ENCODE measurements around the gene LGMN.

LGMN gene

GRCh38 chr14:92695562-92695961 lies 52.9 kb downstream of the LGMN start:
- Histone ChIP-seq H3K27ac (no peak overlapping the region), H3K4me3 (no peak overlapping the region)
- no peak for DNase-seq (ENCODE audit: low spot score)
- TF ChIP-seq, protein P1, sequence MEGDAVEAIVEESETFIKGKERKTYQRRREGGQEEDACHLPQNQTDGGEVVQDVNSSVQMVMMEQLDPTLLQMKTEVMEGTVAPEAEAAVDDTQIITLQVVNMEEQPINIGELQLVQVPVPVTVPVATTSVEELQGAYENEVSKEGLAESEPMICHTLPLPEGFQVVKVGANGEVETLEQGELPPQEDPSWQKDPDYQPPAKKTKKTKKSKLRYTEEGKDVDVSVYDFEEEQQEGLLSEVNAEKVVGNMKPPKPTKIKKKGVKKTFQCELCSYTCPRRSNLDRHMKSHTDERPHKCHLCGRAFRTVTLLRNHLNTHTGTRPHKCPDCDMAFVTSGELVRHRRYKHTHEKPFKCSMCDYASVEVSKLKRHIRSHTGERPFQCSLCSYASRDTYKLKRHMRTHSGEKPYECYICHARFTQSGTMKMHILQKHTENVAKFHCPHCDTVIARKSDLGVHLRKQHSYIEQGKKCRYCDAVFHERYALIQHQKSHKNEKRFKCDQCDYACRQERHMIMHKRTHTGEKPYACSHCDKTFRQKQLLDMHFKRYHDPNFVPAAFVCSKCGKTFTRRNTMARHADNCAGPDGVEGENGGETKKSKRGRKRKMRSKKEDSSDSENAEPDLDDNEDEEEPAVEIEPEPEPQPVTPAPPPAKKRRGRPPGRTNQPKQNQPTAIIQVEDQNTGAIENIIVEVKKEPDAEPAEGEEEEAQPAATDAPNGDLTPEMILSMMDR (IDR thresholded peaks at IDR 0.05), result no peak

DNA sequence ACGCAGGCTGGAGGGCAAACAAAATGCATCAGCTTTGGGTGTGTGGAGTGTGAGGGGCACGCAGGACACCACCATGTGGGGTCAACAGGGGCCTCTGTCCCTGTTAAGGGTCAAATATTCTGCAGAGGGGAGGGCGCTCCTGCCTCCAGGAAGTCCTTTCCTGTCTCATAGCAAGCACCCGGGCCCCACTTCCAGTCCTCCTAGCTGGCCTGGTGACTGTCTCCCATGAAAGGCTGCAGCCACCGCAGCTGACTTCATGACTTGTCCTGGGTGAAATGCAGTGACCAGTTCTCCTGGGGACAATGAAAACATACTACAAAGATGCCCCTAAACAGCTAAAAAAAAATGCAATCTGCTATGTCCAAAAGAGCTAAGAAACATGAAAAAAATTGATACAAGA lies 53.6 kb downstream of the LGMN start:
- TF ChIP-seq, protein P1 (IDR thresholded peaks at IDR 0.05), result no peak
- no peak overlapping the region for H3K4me3 ChIP-seq
- H3K27ac ChIP-seq, result no peak overlapping the region
- DNase-seq (ENCODE audit: low spot score), result no peak

- TF ChIP-seq, protein P1 (IDR thresholded peaks at IDR 0.05), result no peak
- no peak overlapping the region for H3K4me3 ChIP-seq
- DNase-seq (ENCODE audit: low spot score), result no peak
- H3K27ac ChIP-seq, result no peak overlapping the region
These were observed 54.2 kb downstream of the LGMN start for GRCh38 chr14:92693998-92694795.

- H3K4me3 ChIP-seq, result no peak overlapping the region
- no peak for DNase-seq (ENCODE audit: low spot score)
- TF ChIP-seq, protein P1 (IDR thresholded peaks at IDR 0.05), result no peak
- H3K27ac ChIP-seq, result peak overlapping the region; percentile 7 to 71
These were observed 55.6 kb downstream of the LGMN start for GRCh38 chr14:92692822-92693226.

DNA sequence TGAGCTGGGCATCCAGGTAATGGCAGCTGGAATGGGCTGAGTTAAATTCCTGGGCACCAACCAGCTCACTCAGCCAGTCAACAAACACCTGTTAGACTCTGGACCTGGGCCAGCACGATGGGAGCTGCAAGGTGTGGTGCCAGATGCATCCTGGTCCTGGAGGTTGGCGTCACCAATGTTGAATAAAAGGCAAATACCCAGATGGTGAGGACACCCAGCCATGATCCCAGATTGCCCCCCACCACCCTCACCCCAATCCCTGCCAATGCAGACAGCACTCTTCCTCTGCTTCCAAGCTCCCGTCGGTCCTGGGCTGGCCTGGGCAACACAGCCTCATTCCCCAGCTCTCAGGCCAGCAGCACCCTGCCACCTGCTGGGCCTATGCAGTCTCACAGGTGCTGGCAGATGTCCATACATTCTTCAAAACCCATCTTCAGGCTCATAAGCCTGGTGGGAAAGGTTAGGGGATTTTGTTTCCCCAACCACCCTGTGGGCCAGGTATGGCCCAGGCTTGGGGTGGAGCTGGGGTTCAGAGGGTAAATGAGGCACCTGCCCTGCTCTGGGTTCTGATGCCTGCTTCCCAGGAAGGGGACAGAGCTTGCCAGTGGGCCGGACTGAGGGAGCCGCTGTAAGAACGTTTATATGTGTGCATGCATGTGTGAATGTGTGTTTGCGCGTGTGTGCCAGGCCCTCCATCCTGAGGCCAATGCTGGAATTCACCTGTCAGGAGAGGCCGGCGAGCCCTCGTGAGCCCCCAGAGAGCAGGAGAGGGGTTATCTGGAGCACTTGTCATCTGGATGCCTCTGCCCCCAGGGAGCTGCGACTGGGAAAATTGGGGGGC lies 58.0 kb downstream of the LGMN start:
- TF ChIP-seq, protein P1 (IDR thresholded peaks at IDR 0.05), result no peak
- Histone ChIP-seq H3K4me3 (no peak overlapping the region), H3K27ac (no peak overlapping the region)
- no peak for DNase-seq (ENCODE audit: low spot score)

GRCh38 chr14:92688434-92689375 lies 59.7 kb downstream of the LGMN start:
- TF ChIP-seq, protein P1 (IDR thresholded peaks at IDR 0.05), result no peak
- DNase-seq (ENCODE audit: low spot score), result no peak
- Histone ChIP-seq H3K27ac (no peak overlapping the region), H3K4me3 (no peak overlapping the region)

All from coronary artery (tissue), 2 donors.